Left renal pelvis (tissue), 4 donors: Measurements from ENCODE around the gene BMPER. TPM values are rescaled to one million over a fixed set of nuclear protein-coding genes. Genes with fewer than 3 reads are reported as not detected.

Source experiments
- DNase-seq, 4 donors: peaks; one replicate each; pipeline ENCODE4 v3.0.0-alpha.2; 2013; ENCODE audit warnings: low read depth in 4 of 4, low spot score in 3 of 4
- polyA plus RNA-seq, 4 donors: library from polyadenylated mRNA; unstranded; fragments of 120-200 nt; gene quantifications; one replicate each; pipeline ENCODE4 v1.2.1, GENCODE V29; 2013; ENCODE audit not compliant: insufficient read length in 4 of 4

BMPER gene
- polyA plus RNA-seq, 4 donors = 20.8 to 53.0 (median 25.2) TPM

- no peak for DNase-seq
Measured at GRCh38 chr7:34083440-34083839, 178.1 kb downstream of the BMPER start.

- DNase-seq = no peak
Measured at GRCh38 chr7:34084651-34085050, 179.3 kb downstream of the BMPER start.

GRCh38 chr7:34086064-34086463 is 180.7 kb downstream of the BMPER start:
- no peak for DNase-seq

GRCh38 chr7:34086981-34087380 is 181.6 kb downstream of the BMPER start:
- no peak for DNase-seq

- no peak for DNase-seq
Measured at GRCh38 chr7:34087892-34088891, 182.9 kb downstream of the BMPER start.

- DNase-seq = no peak
Measured at GRCh38 chr7:34090816-34091215, 185.5 kb downstream of the BMPER start.

GRCh38 chr7:34091321-34091917 is 186.1 kb downstream of the BMPER start:
- DNase-seq = no peak

- no peak for DNase-seq
Measured at GRCh38 chr7:34093276-34093675, 187.9 kb downstream of the BMPER start.

- peak in 2 of 4 donors; percentile 20 to 39 for DNase-seq
Measured at GRCh38 chr7:34096198-34096651, 190.9 kb downstream of the BMPER start.

GRCh38 chr7:34096777-34097176 is 191.4 kb downstream of the BMPER start:
- DNase-seq = no peak

- no peak for DNase-seq
Measured at GRCh38 chr7:34100661-34101060, 195.3 kb downstream of the BMPER start.

- no peak for DNase-seq
Measured at GRCh38 chr7:34104115-34104514, 198.8 kb downstream of the BMPER start.

- no peak for DNase-seq
Measured at GRCh38 chr7:34104992-34105391, 199.7 kb downstream of the BMPER start.

- DNase-seq = no peak
Measured at GRCh38 chr7:34107276-34107675, 201.9 kb downstream of the BMPER start.

- DNase-seq = no peak
Measured at GRCh38 chr7:34108165-34108564, 202.8 kb downstream of the BMPER start.

- DNase-seq = no peak
Measured at GRCh38 chr7:34109936-34110780, 204.8 kb downstream of the BMPER start.

- no peak for DNase-seq
Measured at GRCh38 chr7:34111031-34111430, 205.7 kb downstream of the BMPER start.

GRCh38 chr7:34115503-34115902 is 210.2 kb downstream of the BMPER start:
- no peak for DNase-seq

- DNase-seq = no peak
Measured at GRCh38 chr7:34117573-34117972, 212.2 kb downstream of the BMPER start.

- DNase-seq = no peak
Measured at GRCh38 chr7:34121366-34121765, 216.0 kb downstream of the BMPER start.

GRCh38 chr7:34123316-34123715 is 218.0 kb downstream of the BMPER start:
- DNase-seq = no peak
